OCI-LY3 (cell line): ENCODE data around the gene DNASE1L2.
"Not testable (repeated sequence)": the region's sequence is repeated elsewhere in the genome, so short reads cannot be mapped to it uniquely, and the experiment has no call there.

Experiments
- EZH2phosphoT487 ChIP-seq: fragments of 200-600 bp; shearing (Covaris generic); IDR thresholded peaks from 2 replicates; pipeline ENCODE4 v1.6.1; 2018; ENCODE audit warnings: antibody characterized with exemption, mixed run types, low read depth
- TF ChIP-seq, protein P1 (sequence below): fragments of 200-600, 300-600 bp; sonication (generic); IDR thresholded peaks from 2 replicates; pipeline ENCODE4 v1.5.1; 2014; ENCODE audit warnings: antibody characterized with exemption, low read length, low read depth

DNA sequence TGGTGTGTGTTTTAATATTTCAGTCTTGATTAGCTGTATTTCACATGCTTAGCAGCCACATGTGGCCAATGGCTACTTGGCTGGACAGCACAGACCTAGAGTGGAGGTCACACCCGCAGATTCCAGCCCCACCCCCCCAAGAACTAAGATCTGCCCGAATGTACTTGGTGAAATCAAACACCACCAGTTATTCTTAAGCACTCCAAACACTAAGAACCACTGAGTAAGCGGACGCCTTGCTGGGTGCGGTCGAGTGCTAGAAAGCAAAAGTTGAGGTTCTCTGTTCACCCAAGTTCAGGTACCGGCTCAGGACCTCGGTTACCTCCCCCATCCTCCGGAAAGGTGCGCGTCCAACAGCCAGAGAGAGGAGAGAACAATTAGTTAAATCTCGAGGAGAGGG is 30.6 kb downstream of the DNASE1L2 start:
- TF ChIP-seq, protein P1, sequence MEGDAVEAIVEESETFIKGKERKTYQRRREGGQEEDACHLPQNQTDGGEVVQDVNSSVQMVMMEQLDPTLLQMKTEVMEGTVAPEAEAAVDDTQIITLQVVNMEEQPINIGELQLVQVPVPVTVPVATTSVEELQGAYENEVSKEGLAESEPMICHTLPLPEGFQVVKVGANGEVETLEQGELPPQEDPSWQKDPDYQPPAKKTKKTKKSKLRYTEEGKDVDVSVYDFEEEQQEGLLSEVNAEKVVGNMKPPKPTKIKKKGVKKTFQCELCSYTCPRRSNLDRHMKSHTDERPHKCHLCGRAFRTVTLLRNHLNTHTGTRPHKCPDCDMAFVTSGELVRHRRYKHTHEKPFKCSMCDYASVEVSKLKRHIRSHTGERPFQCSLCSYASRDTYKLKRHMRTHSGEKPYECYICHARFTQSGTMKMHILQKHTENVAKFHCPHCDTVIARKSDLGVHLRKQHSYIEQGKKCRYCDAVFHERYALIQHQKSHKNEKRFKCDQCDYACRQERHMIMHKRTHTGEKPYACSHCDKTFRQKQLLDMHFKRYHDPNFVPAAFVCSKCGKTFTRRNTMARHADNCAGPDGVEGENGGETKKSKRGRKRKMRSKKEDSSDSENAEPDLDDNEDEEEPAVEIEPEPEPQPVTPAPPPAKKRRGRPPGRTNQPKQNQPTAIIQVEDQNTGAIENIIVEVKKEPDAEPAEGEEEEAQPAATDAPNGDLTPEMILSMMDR = not testable (repeated sequence)
- TF ChIP-seq EZH2phosphoT487 = not testable (repeated sequence)
